BLaER1 treated with 17β-estradiol and CSF1 and Interleukin-3, amounts not matched to agents 10 nM and 100 nM (cell line): ENCODE measurements around the gene AKAP5.
A peak's percentile ranks its signal among the peaks of the same experiment; 100 is the strongest.

Experiments used
- H3K27ac ChIP-seq, 11 experiments: shearing (Covaris generic); formaldehyde crosslinking; 2 replicates each; pipeline ENCODE4 v1.8.1; 2022
- H3K27me3 ChIP-seq, 11 experiments: shearing (Covaris generic); formaldehyde crosslinking; 2 replicates each; pipeline ENCODE4 v1.8.1; 2022
- H3K36me3 ChIP-seq, 11 experiments: shearing (Covaris generic); formaldehyde crosslinking; 2 replicates each; pipeline ENCODE4 v1.8.1; 2022
- H3K4me1 ChIP-seq, 10 experiments: shearing (Covaris generic); formaldehyde crosslinking; 2 replicates each; pipeline ENCODE4 v1.8.1; 2022
- H3K4me2 ChIP-seq, 11 experiments: shearing (Covaris generic); formaldehyde crosslinking; 2 replicates each; pipeline ENCODE4 v1.8.1; 2022
- H3K4me3 ChIP-seq, 10 experiments: shearing (Covaris generic); formaldehyde crosslinking; 2 replicates each; pipeline ENCODE4 v1.8.1; 2022
- H3K9ac ChIP-seq, 11 experiments: shearing (Covaris generic); formaldehyde crosslinking; 2 replicates each; pipeline ENCODE4 v1.8.1; 2022
- H3K9me3 ChIP-seq, 11 experiments: shearing (Covaris generic); formaldehyde crosslinking; replicated peaks in 1 of 11; 2 replicates each; pipeline ENCODE4 v1.8.1; 2022
- H4K20me1 ChIP-seq, 11 experiments: shearing (Covaris generic); formaldehyde crosslinking; 2 replicates each; pipeline ENCODE4 v1.8.1; 2022
- Cebpa-rat ChIP-seq, 11 experiments: shearing (Covaris generic); IDR thresholded peaks; 2 replicates each; pipeline ENCODE4 v1.8.1; 2022

The AKAP5 gene

DNA sequence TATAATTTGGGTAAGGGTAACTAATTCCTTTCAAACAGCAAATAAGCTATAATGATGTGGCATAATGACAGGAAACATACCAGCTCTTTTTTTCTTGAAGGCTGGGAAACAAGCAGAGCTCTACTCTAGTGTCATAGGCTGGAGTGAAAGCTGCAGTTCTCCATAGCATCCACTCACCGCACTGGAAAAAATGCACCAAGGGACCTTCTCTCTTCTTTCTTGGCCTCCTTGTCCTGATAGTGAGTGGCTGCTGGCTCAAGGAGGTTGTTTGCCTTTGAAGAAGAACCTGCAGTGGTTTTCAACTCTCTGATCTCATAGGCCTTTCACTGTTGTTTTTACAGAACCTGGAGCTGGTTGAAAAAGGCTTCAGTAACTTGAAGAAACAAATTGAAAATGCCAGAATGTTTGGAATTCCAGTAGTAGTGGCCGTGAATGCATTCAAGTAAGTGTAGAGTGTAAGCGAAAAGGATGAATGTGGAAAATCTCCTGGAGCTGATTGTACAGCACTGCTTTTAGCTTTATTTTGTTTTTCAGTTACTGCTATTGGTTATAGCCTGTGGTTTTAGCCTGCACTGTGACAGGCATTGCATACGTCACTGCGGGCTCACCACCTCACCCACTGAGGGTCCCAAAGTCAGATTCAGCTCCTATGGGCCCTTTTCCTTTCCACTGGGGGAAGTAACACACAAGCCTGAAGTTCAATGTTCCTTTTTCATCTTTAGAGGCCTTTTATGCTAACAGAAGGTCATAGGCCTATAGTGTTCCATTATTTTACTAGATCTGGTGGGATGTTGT is 17.2 kb upstream of the AKAP5 start:
- H3K4me2 ChIP-seq = no peak overlapping the region
- no peak overlapping the region for H3K4me3 ChIP-seq
- no peaks in the 10 kb centered on the region; a peak in 2 of 22 replicates for H4K20me1 ChIP-seq
- H3K4me1 ChIP-seq = peaks cover 0 to 20% (median 0%) of the 10 kb centered on the region in 10 experiments; a peak in 6 of 20 replicates
- H3K27me3 ChIP-seq = no peaks in the 10 kb centered on the region
- H3K9ac ChIP-seq = no peak overlapping the region
- no peaks in the 10 kb centered on the region for H3K9me3 ChIP-seq
- H3K27ac ChIP-seq = no peak overlapping the region
- H3K36me3 ChIP-seq = peaks cover 60 to 100% (median 95%) of the 10 kb centered on the region in 11 experiments
- TF ChIP-seq Cebpa-rat (IDR thresholded peaks at IDR 0.05) = no peak

DNA sequence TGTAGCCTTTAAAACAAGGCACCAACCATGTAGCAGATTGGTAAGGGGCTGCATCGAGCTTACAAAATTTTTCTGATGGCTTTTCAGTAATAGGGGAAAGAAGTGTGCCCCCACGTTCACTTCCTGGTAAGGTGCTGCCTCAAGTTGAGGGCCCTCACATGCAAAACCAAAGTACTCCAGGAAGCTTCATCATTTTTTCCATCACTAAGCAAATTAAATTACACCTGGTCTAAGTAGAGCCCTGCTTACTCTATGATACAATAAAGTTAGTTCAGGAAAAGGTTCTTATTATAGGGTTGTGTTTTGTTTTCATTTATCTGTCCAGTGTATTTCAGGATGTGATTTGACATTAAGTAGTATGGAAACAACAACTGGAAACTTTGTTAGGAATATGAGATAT is 15.0 kb upstream of the AKAP5 start:
- Histone ChIP-seq H3K27me3 (no peaks in the 10 kb centered on the region), H3K27ac (no peak overlapping the region), H4K20me1 (no peaks in the 10 kb centered on the region), H3K4me3 (no peak overlapping the region), H3K36me3 (peaks cover 72 to 100% (median 95%) of the 10 kb centered on the region in 11 experiments), H3K4me1 (peaks cover 0 to 10% (median 0%) of the 10 kb centered on the region in 10 experiments; a peak in 6 of 20 replicates), H3K9me3 (no peaks in the 10 kb centered on the region), H3K9ac (no peak overlapping the region), H3K4me2 (no peak overlapping the region)
- TF ChIP-seq Cebpa-rat (IDR thresholded peaks at IDR 0.05) = no peak

GRCh38 chr14:64454671-64455070 is 10.6 kb upstream of the AKAP5 start:
- Histone ChIP-seq H3K27me3 (no peaks in the 10 kb centered on the region), H3K4me1 (peaks cover 0 to 10% (median 7%) of the 10 kb centered on the region in 10 experiments; a peak in 7 of 20 replicates), H3K36me3 (peaks cover 62 to 100% (median 94%) of the 10 kb centered on the region in 11 experiments), H4K20me1 (no peaks in the 10 kb centered on the region), H3K4me2 (no peak overlapping the region), H3K9me3 (no peaks in the 10 kb centered on the region), H3K27ac (no peak overlapping the region), H3K9ac (no peak overlapping the region), H3K4me3 (no peak overlapping the region)
- TF ChIP-seq Cebpa-rat (IDR thresholded peaks at IDR 0.05) = no peak

- no peak overlapping the region for H3K4me2 ChIP-seq
Measured at GRCh38 chr14:64459405-64460136, 5.7 kb upstream of the AKAP5 start.

DNA sequence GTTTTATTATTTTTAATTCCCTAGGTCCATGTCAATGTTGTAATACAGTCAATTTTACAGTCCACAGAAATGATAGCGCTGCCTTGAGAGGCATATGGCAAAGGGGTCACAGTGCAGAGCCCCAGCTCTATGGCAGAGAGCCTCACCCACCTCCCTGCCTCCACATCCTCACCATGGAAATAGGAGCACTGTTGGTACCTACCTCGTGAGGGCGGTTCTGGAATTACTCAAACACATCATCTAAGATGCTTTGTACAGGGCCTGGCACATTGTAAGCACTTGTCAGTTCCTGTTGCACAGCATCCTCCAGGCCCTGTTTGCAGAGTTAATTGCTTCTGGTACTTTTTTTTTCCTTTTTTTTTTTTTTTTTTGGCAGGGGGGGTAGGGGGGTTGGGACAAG is 4.1 kb upstream of the AKAP5 start:
- no peak overlapping the region for H3K4me2 ChIP-seq
- no peak for TF ChIP-seq Cebpa-rat (IDR thresholded peaks at IDR 0.05)
- H3K9me3 ChIP-seq = no peaks in the 10 kb centered on the region
- no peak overlapping the region for H3K27ac ChIP-seq
- H4K20me1 ChIP-seq = peaks cover 5 to 31% (median 14%) of the 10 kb centered on the region in 11 experiments; a peak in 10 of 22 replicates
- H3K4me3 ChIP-seq = no peak overlapping the region
- H3K4me1 ChIP-seq = peaks cover 13 to 24% (median 21%) of the 10 kb centered on the region in 10 experiments; a peak in 19 of 20 replicates
- H3K36me3 ChIP-seq = peaks cover 5 to 64% (median 52%) of the 10 kb centered on the region in 11 experiments
- H3K9ac ChIP-seq = no peak overlapping the region
- H3K27me3 ChIP-seq = peaks cover 8 to 23% (median 19%) of the 10 kb centered on the region in 11 experiments; a peak in 21 of 22 replicates

More at GRCh38 chr14:64459405-64460136, 5.7 kb upstream of the AKAP5 start:
- Histone ChIP-seq H3K27ac (no peak overlapping the region), H3K27me3 (peaks cover 0 to 7% (median 3%) of the 10 kb centered on the region in 11 experiments; a peak in 10 of 22 replicates), H3K4me3 (no peak overlapping the region), H3K4me1 (peaks cover 2 to 12% (median 10%) of the 10 kb centered on the region in 10 experiments; a peak in 15 of 20 replicates), H3K9ac (no peak overlapping the region), H3K36me3 (peaks cover 21 to 80% (median 68%) of the 10 kb centered on the region in 11 experiments), H3K9me3 (no peaks in the 10 kb centered on the region), H4K20me1 (peaks cover 0 to 16% (median 5%) of the 10 kb centered on the region in 11 experiments; a peak in 8 of 22 replicates)
- no peak for TF ChIP-seq Cebpa-rat (IDR thresholded peaks at IDR 0.05)

- no peak for TF ChIP-seq Cebpa-rat (IDR thresholded peaks at IDR 0.05)
- Histone ChIP-seq H3K36me3 (peaks cover 0 to 45% (median 36%) of the 10 kb centered on the region in 11 experiments; a peak in 18 of 22 replicates), H3K27ac (no peak overlapping the region), H3K4me3 (no peak overlapping the region), H3K9me3 (no peaks in the 10 kb centered on the region), H3K27me3 (peaks cover 8 to 29% (median 21%) of the 10 kb centered on the region in 11 experiments; a peak in 21 of 22 replicates), H4K20me1 (peaks cover 5 to 32% (median 17%) of the 10 kb centered on the region in 11 experiments; a peak in 11 of 22 replicates), H3K4me1 (peaks cover 10 to 20% (median 15%) of the 10 kb centered on the region in 10 experiments; a peak in 19 of 20 replicates), H3K9ac (no peak overlapping the region), H3K4me2 (no peak overlapping the region)
Measured at GRCh38 chr14:64463195-64463594, 2.1 kb upstream of the AKAP5 start.

GRCh38 chr14:64463873-64464272 is 1.4 kb upstream of the AKAP5 start:
- TF ChIP-seq Cebpa-rat (IDR thresholded peaks at IDR 0.05) = no peak
- H3K4me1 ChIP-seq = peaks cover 10 to 18% (median 15%) of the 10 kb centered on the region in 10 experiments; a peak in 19 of 20 replicates
- H3K4me3 ChIP-seq = no peak overlapping the region
- peaks cover 8 to 29% (median 21%) of the 10 kb centered on the region in 11 experiments; a peak in 21 of 22 replicates for H3K27me3 ChIP-seq
- H3K9me3 ChIP-seq = no peaks in the 10 kb centered on the region
- no peak overlapping the region for H3K4me2 ChIP-seq
- peaks cover 0 to 38% (median 29%) of the 10 kb centered on the region in 11 experiments; a peak in 17 of 22 replicates for H3K36me3 ChIP-seq
- H4K20me1 ChIP-seq = peaks cover 5 to 39% (median 20%) of the 10 kb centered on the region in 11 experiments; a peak in 11 of 22 replicates
- no peak overlapping the region for H3K27ac ChIP-seq
- no peak overlapping the region for H3K9ac ChIP-seq

DNA sequence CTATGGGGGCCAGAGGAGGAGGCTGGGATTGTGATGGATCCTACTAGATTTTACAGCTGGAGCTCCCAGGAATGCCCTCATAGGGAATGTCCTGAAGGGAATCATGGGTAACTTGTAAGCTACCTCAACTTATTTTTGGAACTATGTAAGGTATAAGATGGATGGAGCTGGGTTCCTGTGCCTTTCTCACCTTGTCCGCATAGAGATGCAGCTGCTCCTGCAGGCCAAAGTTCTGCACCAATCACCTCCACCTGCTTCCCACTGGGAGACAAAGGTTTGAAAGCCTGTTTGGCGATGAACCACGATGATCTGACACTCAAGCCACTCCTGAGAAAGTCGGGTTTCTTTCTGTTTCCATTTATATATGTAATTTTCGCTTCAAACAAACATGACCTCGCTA is 648 bp upstream of the AKAP5 start:
- Histone ChIP-seq H3K4me1 (peaks cover 8 to 17% (median 15%) of the 10 kb centered on the region in 10 experiments; a peak in 19 of 20 replicates), H3K27ac (no peak overlapping the region), H3K4me3 (peak overlapping the region; percentile 55 to 77 (median 62)), H3K4me2 (peak overlapping the region; percentile 89 to 97 (median 93)), H3K9me3 (no peaks in the 10 kb centered on the region), H3K36me3 (peaks cover 0 to 30% (median 22%) of the 10 kb centered on the region in 11 experiments; a peak in 17 of 22 replicates), H4K20me1 (peaks cover 5 to 40% (median 20%) of the 10 kb centered on the region in 11 experiments; a peak in 11 of 22 replicates), H3K9ac (peak overlapping the region; percentile 39 to 73 (median 68); a peak in 20 of 22 replicates), H3K27me3 (peaks cover 8 to 29% (median 21%) of the 10 kb centered on the region in 11 experiments; a peak in 21 of 22 replicates)
- no peak for TF ChIP-seq Cebpa-rat (IDR thresholded peaks at IDR 0.05)
